Ishikawa (cell line): ENCODE results near the gene REEP3.

Experiments
- CREB1 ChIP-seq: IDR thresholded peaks from 2 replicates; pipeline ENCODE4 v1.6.1; 2012; ENCODE audit warnings: low read depth
- NFIC ChIP-seq: IDR thresholded peaks from 2 replicates; pipeline ENCODE4 v1.6.1; 2012
- TAF1 ChIP-seq: IDR thresholded peaks from 2 replicates; pipeline ENCODE4 v1.6.1; 2012; ENCODE audit warnings: low read depth, mild to moderate bottlenecking

DNA sequence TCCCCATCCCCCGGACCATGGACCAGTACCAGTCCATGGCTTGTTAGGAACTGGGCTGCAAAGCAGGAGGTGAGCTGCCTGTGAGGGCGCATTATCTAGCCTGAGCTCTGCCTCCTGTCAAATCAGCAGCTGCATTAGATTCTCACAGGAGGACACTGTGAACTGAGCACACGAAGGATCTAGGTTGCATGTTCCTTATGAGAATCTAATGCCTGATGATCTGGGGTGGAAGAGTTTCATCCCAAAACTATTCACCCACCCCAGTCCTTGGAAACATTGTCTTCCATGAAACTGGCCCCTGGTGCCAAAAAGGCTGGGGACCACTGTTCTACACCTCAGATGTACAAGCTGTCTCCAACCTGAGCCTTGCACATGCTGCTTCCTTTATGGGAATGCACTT, 31.4 kb upstream of the REEP3 start:
- no peak for TF ChIP-seq CREB1
- no peak for TF ChIP-seq TAF1
- TF ChIP-seq NFIC = no peak
